Neural cell (in vitro differentiated cells): Measurements from ENCODE around the gene FRMD4A. TPM values are rescaled to one million over a fixed set of nuclear protein-coding genes. Genes with fewer than 3 reads are reported as not detected.

Experiments
- H2AFZ ChIP-seq: fragments of 200-600, 300-800 bp; sonication (generic), shearing (Covaris generic); 2 replicates; pipeline ENCODE4 v1.6.0; 2014; ENCODE audit warnings: low read depth, mild to moderate bottlenecking, antibody characterized with exemption, low read length, moderate library complexity
- H3F3A ChIP-seq: fragments of 200-600 bp; shearing (Covaris generic); 2 replicates; pipeline ENCODE4 v1.6.1; 2016; ENCODE audit warnings: mild to moderate bottlenecking, moderate library complexity, mixed read lengths, antibody characterized with exemption, low read length; ENCODE audit not compliant: insufficient read depth, poor library complexity, severe bottlenecking
- H3K27ac ChIP-seq: fragments of 200-600, 300-800 bp; sonication (generic), shearing (Covaris generic); 2 replicates; pipeline ENCODE4 v1.5.1; 2014; ENCODE audit warnings: mild to moderate bottlenecking, low read length, moderate library complexity
- H3K27me3 ChIP-seq: fragments of 300-800, 200-600 bp; sonication (generic), shearing (Covaris generic); 2 replicates; pipeline ENCODE4 v1.6.0; 2014; ENCODE audit warnings: mild to moderate bottlenecking, low read depth, low read length, moderate library complexity; ENCODE audit not compliant: insufficient read depth
- H3K36me3 ChIP-seq: fragments of 300-800, 200-600 bp; sonication (generic), shearing (Covaris generic); 2 replicates; pipeline ENCODE4 v1.5.1; 2014; ENCODE audit warnings: mild to moderate bottlenecking, antibody characterized with exemption, low read length, moderate library complexity; ENCODE audit not compliant: insufficient read depth
- H3K4me2 ChIP-seq: fragments of 300-800, 200-600 bp; sonication (generic), shearing (Covaris generic); 2 replicates; pipeline ENCODE4 v1.6.0; 2014; ENCODE audit warnings: mild to moderate bottlenecking, low read length
- H3K4me3 ChIP-seq: fragments of 300-800, 200-600 bp; sonication (generic), shearing (Covaris generic); 2 replicates; pipeline ENCODE4 v1.5.1; 2014; ENCODE audit warnings: mild to moderate bottlenecking, low read length, moderate library complexity
- H3K79me2 ChIP-seq: fragments of 200-600 bp; shearing (Covaris generic); replicated peaks from 2 replicates; pipeline ENCODE4 v1.6.0; 2014; ENCODE audit warnings: mild to moderate bottlenecking, low read length, moderate library complexity; ENCODE audit not compliant: insufficient read depth
- H3K9ac ChIP-seq: fragments of 300-800, 200-600 bp; sonication (generic), shearing (Covaris generic); 2 replicates; pipeline ENCODE4 v1.6.1; 2016; ENCODE audit warnings: mild to moderate bottlenecking, low read length, mixed read lengths
- H3K9me2 ChIP-seq: fragments of 200-600 bp; shearing (Covaris generic); 2 replicates; pipeline ENCODE4 v1.6.1; 2016; ENCODE audit warnings: mild to moderate bottlenecking, low read length, mixed read lengths; ENCODE audit not compliant: insufficient read depth
- H3K9me3 ChIP-seq: fragments of 200-600, 300-800 bp; sonication (generic), shearing (Covaris generic); 2 replicates; pipeline ENCODE4 v1.6.1; 2016; ENCODE audit warnings: mild to moderate bottlenecking, mixed run types, low read length, moderate library complexity, mixed read lengths
- H4K20me1 ChIP-seq: fragments of 200-600 bp; shearing (Covaris generic); 2 replicates; pipeline ENCODE4 v1.6.1; 2016; ENCODE audit warnings: mild to moderate bottlenecking, mixed run types; ENCODE audit not compliant: insufficient read depth
- EP300 ChIP-seq: fragments of 450-650 bp; conservative IDR thresholded peaks from 2 replicates; pipeline ENCODE4 v1.6.1; 2014; ENCODE audit warnings: antibody characterized with exemption, mild to moderate bottlenecking, moderate library complexity; ENCODE audit not compliant: poor library complexity, severe bottlenecking
- EZH2 ChIP-seq: fragments of 200-600, 300-800 bp; shearing (Covaris generic), sonication (generic); IDR thresholded peaks from 2 replicates; pipeline ENCODE4 v1.6.1; 2014; ENCODE audit warnings: antibody characterized with exemption, low read length, borderline replicate concordance, mild to moderate bottlenecking; ENCODE audit not compliant: insufficient read depth, poor library complexity, severe bottlenecking
- MXI1 ChIP-seq: fragments of 450-650 bp; conservative IDR thresholded peaks from 2 replicates; pipeline ENCODE4 v1.6.1; 2014; ENCODE audit warnings: antibody characterized with exemption, mild to moderate bottlenecking; ENCODE audit not compliant: poor library complexity, severe bottlenecking
- POLR2AphosphoS5 ChIP-seq: IDR thresholded peaks from 2 replicates; pipeline ENCODE4 v1.6.1; 2012
- RAD21 ChIP-seq: fragments of 450-650 bp; conservative IDR thresholded peaks from 2 replicates; pipeline ENCODE4 v1.6.1; 2014; ENCODE audit warnings: antibody characterized with exemption, mild to moderate bottlenecking, moderate library complexity
- SMC3 ChIP-seq: fragments of 450-650 bp; conservative IDR thresholded peaks from 2 replicates; pipeline ENCODE4 v1.6.1; 2014; ENCODE audit warnings: antibody characterized with exemption, mild to moderate bottlenecking, moderate library complexity; ENCODE audit not compliant: poor library complexity
- TAF1 ChIP-seq: IDR thresholded peaks from 2 replicates; pipeline ENCODE4 v1.6.1; 2012; ENCODE audit warnings: low read depth
- polyA plus RNA-seq: library from polyadenylated mRNA; depleted of rRNA; stranded (reverse); fragments of >200 nt; gene quantifications from 2 replicates; pipeline ENCODE4 v1.2.3, GENCODE V29; 2014
- TF ChIP-seq, protein P1 (sequence below): fragments of 450-650 bp; IDR thresholded peaks from 2 replicates; pipeline ENCODE4 v1.5.1; 2014; ENCODE audit warnings: antibody characterized with exemption, mild to moderate bottlenecking, moderate library complexity; ENCODE audit not compliant: poor library complexity, severe bottlenecking
- TF ChIP-seq, protein P2 (sequence below): IDR thresholded peaks from 2 replicates; pipeline ENCODE4 v1.6.1; 2012; ENCODE audit warnings: borderline replicate concordance

Gene FRMD4A
- polyA plus RNA-seq, 1 donor from 2014 or later = 36.5 TPM

GRCh38 chr10:14150526-14150925 is 180.2 kb downstream of the FRMD4A start:
- Histone ChIP-seq H3K27ac (no peak overlapping the region), H3K36me3 (no peaks in the 10 kb centered on the region), H3K9me2 (no peaks in the 10 kb centered on the region), H3K9ac (peak overlapping the region; percentile 7), H2AFZ (no peak overlapping the region), H3K4me3 (peak overlapping the region; percentile 8), H3K79me2 (peaks cover 4% of the 10 kb centered on the region), H3K27me3 (no peaks in the 10 kb centered on the region), H4K20me1 (no peaks in the 10 kb centered on the region), H3K4me2 (no peak overlapping the region), H3F3A (no peaks in the 10 kb centered on the region), H3K9me3 (no peaks in the 10 kb centered on the region)
- TF ChIP-seq, protein P1, sequence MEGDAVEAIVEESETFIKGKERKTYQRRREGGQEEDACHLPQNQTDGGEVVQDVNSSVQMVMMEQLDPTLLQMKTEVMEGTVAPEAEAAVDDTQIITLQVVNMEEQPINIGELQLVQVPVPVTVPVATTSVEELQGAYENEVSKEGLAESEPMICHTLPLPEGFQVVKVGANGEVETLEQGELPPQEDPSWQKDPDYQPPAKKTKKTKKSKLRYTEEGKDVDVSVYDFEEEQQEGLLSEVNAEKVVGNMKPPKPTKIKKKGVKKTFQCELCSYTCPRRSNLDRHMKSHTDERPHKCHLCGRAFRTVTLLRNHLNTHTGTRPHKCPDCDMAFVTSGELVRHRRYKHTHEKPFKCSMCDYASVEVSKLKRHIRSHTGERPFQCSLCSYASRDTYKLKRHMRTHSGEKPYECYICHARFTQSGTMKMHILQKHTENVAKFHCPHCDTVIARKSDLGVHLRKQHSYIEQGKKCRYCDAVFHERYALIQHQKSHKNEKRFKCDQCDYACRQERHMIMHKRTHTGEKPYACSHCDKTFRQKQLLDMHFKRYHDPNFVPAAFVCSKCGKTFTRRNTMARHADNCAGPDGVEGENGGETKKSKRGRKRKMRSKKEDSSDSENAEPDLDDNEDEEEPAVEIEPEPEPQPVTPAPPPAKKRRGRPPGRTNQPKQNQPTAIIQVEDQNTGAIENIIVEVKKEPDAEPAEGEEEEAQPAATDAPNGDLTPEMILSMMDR = no peak
- no peak for TF ChIP-seq POLR2AphosphoS5
- TF ChIP-seq SMC3 = no peak
- TF ChIP-seq MXI1 = no peak
- no peak for TF ChIP-seq EP300
- TF ChIP-seq, protein P2, sequence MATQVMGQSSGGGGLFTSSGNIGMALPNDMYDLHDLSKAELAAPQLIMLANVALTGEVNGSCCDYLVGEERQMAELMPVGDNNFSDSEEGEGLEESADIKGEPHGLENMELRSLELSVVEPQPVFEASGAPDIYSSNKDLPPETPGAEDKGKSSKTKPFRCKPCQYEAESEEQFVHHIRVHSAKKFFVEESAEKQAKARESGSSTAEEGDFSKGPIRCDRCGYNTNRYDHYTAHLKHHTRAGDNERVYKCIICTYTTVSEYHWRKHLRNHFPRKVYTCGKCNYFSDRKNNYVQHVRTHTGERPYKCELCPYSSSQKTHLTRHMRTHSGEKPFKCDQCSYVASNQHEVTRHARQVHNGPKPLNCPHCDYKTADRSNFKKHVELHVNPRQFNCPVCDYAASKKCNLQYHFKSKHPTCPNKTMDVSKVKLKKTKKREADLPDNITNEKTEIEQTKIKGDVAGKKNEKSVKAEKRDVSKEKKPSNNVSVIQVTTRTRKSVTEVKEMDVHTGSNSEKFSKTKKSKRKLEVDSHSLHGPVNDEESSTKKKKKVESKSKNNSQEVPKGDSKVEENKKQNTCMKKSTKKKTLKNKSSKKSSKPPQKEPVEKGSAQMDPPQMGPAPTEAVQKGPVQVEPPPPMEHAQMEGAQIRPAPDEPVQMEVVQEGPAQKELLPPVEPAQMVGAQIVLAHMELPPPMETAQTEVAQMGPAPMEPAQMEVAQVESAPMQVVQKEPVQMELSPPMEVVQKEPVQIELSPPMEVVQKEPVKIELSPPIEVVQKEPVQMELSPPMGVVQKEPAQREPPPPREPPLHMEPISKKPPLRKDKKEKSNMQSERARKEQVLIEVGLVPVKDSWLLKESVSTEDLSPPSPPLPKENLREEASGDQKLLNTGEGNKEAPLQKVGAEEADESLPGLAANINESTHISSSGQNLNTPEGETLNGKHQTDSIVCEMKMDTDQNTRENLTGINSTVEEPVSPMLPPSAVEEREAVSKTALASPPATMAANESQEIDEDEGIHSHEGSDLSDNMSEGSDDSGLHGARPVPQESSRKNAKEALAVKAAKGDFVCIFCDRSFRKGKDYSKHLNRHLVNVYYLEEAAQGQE = no peak
- no peak for TF ChIP-seq EZH2
- no peak for TF ChIP-seq TAF1
- no peak for TF ChIP-seq RAD21

DNA sequence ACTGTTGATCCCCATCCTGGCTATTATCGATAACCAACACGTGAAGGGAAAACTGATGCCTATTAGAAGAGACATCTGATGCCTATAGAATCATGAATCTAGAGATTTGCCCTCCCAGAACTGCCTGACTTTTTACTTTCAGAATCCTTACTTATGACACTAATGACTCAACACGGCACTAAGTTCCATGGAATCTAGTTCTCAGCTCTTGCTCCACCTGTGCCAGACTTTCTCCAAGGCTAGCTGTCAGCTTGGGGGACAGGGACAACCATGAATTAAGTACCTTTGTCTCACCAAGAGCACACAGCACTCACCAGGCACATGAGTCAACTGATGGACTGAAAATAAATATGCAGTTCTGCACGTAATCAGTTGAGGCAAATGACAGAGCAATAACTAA is 184.2 kb downstream of the FRMD4A start:
- Histone ChIP-seq H3K9me2 (no peaks in the 10 kb centered on the region), H3K9ac (no peak overlapping the region), H2AFZ (no peak overlapping the region), H3K79me2 (peaks cover 4% of the 10 kb centered on the region), H3K36me3 (no peaks in the 10 kb centered on the region), H3K27me3 (no peaks in the 10 kb centered on the region), H4K20me1 (no peaks in the 10 kb centered on the region), H3K4me3 (no peak overlapping the region), H3F3A (no peaks in the 10 kb centered on the region), H3K9me3 (no peaks in the 10 kb centered on the region), H3K27ac (no peak overlapping the region), H3K4me2 (no peak overlapping the region)
- TF ChIP-seq, protein P2 = no peak
- TF ChIP-seq POLR2AphosphoS5 (no peak), EP300 (no peak), EZH2 (no peak), RAD21 (no peak), MXI1 (no peak), TAF1 (no peak), SMC3 (no peak)
- TF ChIP-seq, protein P1 = no peak
